IMR-90 (cell line): ENCODE results near the gene ZNF616. TPM values are rescaled to one million over a fixed set of nuclear protein-coding genes. Genes with fewer than 3 reads are reported as not detected.

Experiments used
- ATAC-seq: fragments of 200-7000 bp; cut with Tn5 transposase; 2 replicates; pipeline ENCODE4 v1.9.1; 2020; ENCODE audit warnings: low read depth, mild to moderate bottlenecking, moderate library complexity
- BruUV-seq: library from RNA; stranded (reverse); fragments of 400-500 nt; replicated peaks from 2 replicates; lab custom pipeline; 2021; lab: Mats Ljungman, UMichigan
- CTCF ChIA-PET: fragments of 300-600 bp; formaldehyde crosslinking; extraction: SDS; loops from one replicate; lab custom pipeline; 2021; ENCODE audit warnings: antibody characterized with exemption; lab: Yijun Ruan, JAX
- POLR2A ChIA-PET: fragments of 300-600 bp; sonication (Branson Sonifier 250); formaldehyde crosslinking; loops from one replicate; lab custom pipeline; 2022; ENCODE audit warnings: antibody characterized with exemption; ENCODE audit not compliant: unreplicated experiment; lab: Charles Lee
- DNase-seq: peaks from one replicate; pipeline ENCODE4 v3.0.0; 2013
- H2AFZ ChIP-seq: replicated peaks from 2 replicates; pipeline ENCODE3; 2013; ENCODE audit warnings: low read length, mild to moderate bottlenecking; ENCODE audit not compliant: poor library complexity
- H2AK5ac ChIP-seq: 2 replicates; pipeline ENCODE4 v1.6.1; 2013; ENCODE audit warnings: low read depth, low read length, inconsistent platforms
- H2AK9ac ChIP-seq: replicated peaks from 2 replicates; pipeline ENCODE3; 2013; ENCODE audit warnings: mild to moderate bottlenecking, low read depth, low read length, moderate library complexity; ENCODE audit not compliant: poor library complexity
- H2BK120ac ChIP-seq: 2 replicates; pipeline ENCODE4 v1.6.1; 2013; ENCODE audit warnings: low read depth, low read length, inconsistent platforms
- H2BK15ac ChIP-seq: 3 replicates; pipeline ENCODE4 v1.6.1; 2013; ENCODE audit warnings: low read depth, low read length, inconsistent platforms
- H2BK20ac ChIP-seq: 2 replicates; pipeline ENCODE4 v1.6.1; 2013; ENCODE audit warnings: low read depth, mild to moderate bottlenecking, inconsistent platforms, low read length, moderate library complexity
- H2BK5ac ChIP-seq: 2 replicates; pipeline ENCODE4 v1.6.1; 2013; ENCODE audit warnings: mild to moderate bottlenecking, low read depth, low read length, inconsistent platforms; ENCODE audit not compliant: poor library complexity, severe bottlenecking
- H3K14ac ChIP-seq: replicated peaks from 2 replicates; pipeline ENCODE4 v1.6.1; 2013; ENCODE audit warnings: low read depth, low read length, inconsistent platforms
- H3K18ac ChIP-seq: 2 replicates; pipeline ENCODE4 v1.6.1; 2013; ENCODE audit warnings: low read depth, low read length, control low read depth
- H3K23ac ChIP-seq: 2 replicates; pipeline ENCODE4 v1.6.1; 2013; ENCODE audit warnings: low read depth, low read length, inconsistent platforms
- H3K27ac ChIP-seq: 2 replicates; pipeline ENCODE4 v1.5.1; 2013; ENCODE audit warnings: mild to moderate bottlenecking, control low read depth, low read length; ENCODE audit not compliant: insufficient read depth
- H3K27me3 ChIP-seq: 2 replicates; pipeline ENCODE4 v1.6.1; 2013; ENCODE audit warnings: low read length; ENCODE audit not compliant: control insufficient read depth, insufficient read depth
- H3K36me3 ChIP-seq: 2 replicates; pipeline ENCODE4 v1.6.1; 2013; ENCODE audit warnings: low read length, mixed read lengths; ENCODE audit not compliant: control insufficient read depth, insufficient read depth
- H3K4ac ChIP-seq: 2 replicates; pipeline ENCODE4 v1.6.1; 2013; ENCODE audit warnings: low read depth, low read length, inconsistent platforms
- H3K4me1 ChIP-seq: 2 replicates; pipeline ENCODE4 v1.6.1; 2013; ENCODE audit warnings: low read length, mixed read lengths; ENCODE audit not compliant: control insufficient read depth, insufficient read depth
- H3K4me2 ChIP-seq: 2 replicates; pipeline ENCODE4 v1.6.1; 2013; ENCODE audit warnings: low read depth, mild to moderate bottlenecking, control low read depth, low read length, moderate library complexity
- H3K4me3 ChIP-seq: 2 replicates; pipeline ENCODE4 v1.5.1; 2013; ENCODE audit warnings: low read depth, mild to moderate bottlenecking, control low read depth, low read length, moderate library complexity; ENCODE audit not compliant: insufficient read depth
- H3K56ac ChIP-seq: 2 replicates; pipeline ENCODE4 v1.6.1; 2013; ENCODE audit warnings: low read length, inconsistent platforms; ENCODE audit not compliant: insufficient read depth; ENCODE audit errors: extremely low read depth
- H3K79me1 ChIP-seq, 2 experiments: 2 replicates each; pipeline ENCODE4 v1.6.1; 2013; ENCODE audit warnings: low read length in 2 of 2, inconsistent platforms in 1 of 2, low read depth in 1 of 2
- H3K9ac ChIP-seq: 2 replicates; pipeline ENCODE4 v1.6.1; 2013; ENCODE audit warnings: low read depth, low read length, control low read depth
- H3K9me1 ChIP-seq: 2 replicates; pipeline ENCODE4 v1.6.1; 2013; ENCODE audit warnings: low read length, inconsistent platforms; ENCODE audit not compliant: insufficient read depth
- H3K9me3 ChIP-seq: 2 replicates; pipeline ENCODE4 v1.6.1; 2013; ENCODE audit warnings: low read length; ENCODE audit not compliant: control insufficient read depth, insufficient read depth
- H4K20me1 ChIP-seq: 2 replicates; pipeline ENCODE4 v1.6.1; 2013; ENCODE audit warnings: low read length, inconsistent platforms; ENCODE audit not compliant: insufficient read depth
- H4K5ac ChIP-seq: 2 replicates; pipeline ENCODE4 v1.6.1; 2013; ENCODE audit warnings: mild to moderate bottlenecking, low read depth, low read length, control low read depth
- H4K8ac ChIP-seq, 2 experiments: 2 replicates each; pipeline ENCODE4 v1.6.1; 2013; ENCODE audit warnings: low read depth in 2 of 2, low read length in 2 of 2, control low read depth in 1 of 2, inconsistent platforms in 1 of 2
- H4K91ac ChIP-seq: 2 replicates; pipeline ENCODE4 v1.6.1; 2013; ENCODE audit warnings: low read depth, low read length, inconsistent platforms; ENCODE audit not compliant: insufficient read depth
- BHLHE40 ChIP-seq: fragments of 150-350 bp; IDR thresholded peaks from 2 replicates; pipeline ENCODE4 v1.6.1; 2016; ENCODE audit warnings: mild to moderate bottlenecking, low read depth, low read length
- CEBPB ChIP-seq: IDR thresholded peaks from 2 replicates; pipeline ENCODE4 v1.6.1; 2012; ENCODE audit warnings: low read depth, low read length, improper control_type of control experiment
- CHD1 ChIP-seq: IDR thresholded peaks from 2 replicates; pipeline ENCODE4 v1.6.1; 2012; ENCODE audit warnings: low read depth, low read length, improper control_type of control experiment
- FOS ChIP-seq: fragments of 150-350 bp; IDR thresholded peaks from 2 replicates; pipeline ENCODE4 v1.6.1; 2016; ENCODE audit warnings: low read depth, low read length
- MAFK ChIP-seq: IDR thresholded peaks from 2 replicates; pipeline ENCODE4 v1.6.1; 2012; ENCODE audit warnings: low read depth, low read length, improper control_type of control experiment
- MAZ ChIP-seq: IDR thresholded peaks from 2 replicates; pipeline ENCODE4 v1.6.1; 2012; ENCODE audit warnings: low read depth, mild to moderate bottlenecking, low read length, improper control_type of control experiment, moderate library complexity, borderline replicate concordance
- MXI1 ChIP-seq: IDR thresholded peaks from 2 replicates; pipeline ENCODE4 v1.6.1; 2012; ENCODE audit warnings: low read depth, mild to moderate bottlenecking, low read length, moderate library complexity, borderline replicate concordance
- NFE2L2 ChIP-seq: fragments of 150-350 bp; IDR thresholded peaks from 2 replicates; pipeline ENCODE4 v1.6.1; 2016; ENCODE audit warnings: low read depth, mild to moderate bottlenecking, low read length
- POLR2A ChIP-seq: IDR thresholded peaks from 2 replicates; pipeline ENCODE4 v1.6.1; 2012; ENCODE audit warnings: mild to moderate bottlenecking, low read depth, low read length
- RAD21 ChIP-seq: IDR thresholded peaks from 2 replicates; pipeline ENCODE4 v1.6.1; 2012; ENCODE audit warnings: low read length, improper control_type of control experiment
- RCOR1 ChIP-seq: IDR thresholded peaks from 2 replicates; pipeline ENCODE4 v1.6.1; 2012; ENCODE audit warnings: mild to moderate bottlenecking, low read length, improper control_type of control experiment; ENCODE audit not compliant: insufficient replicate concordance
- RFX5 ChIP-seq: IDR thresholded peaks from 2 replicates; pipeline ENCODE4 v1.8.0; 2012; ENCODE audit warnings: low read depth, mild to moderate bottlenecking, low read length, moderate library complexity
- SMC3 ChIP-seq: fragments of 150-350 bp; IDR thresholded peaks from 2 replicates; pipeline ENCODE4 v1.6.1; 2016; ENCODE audit warnings: low read depth, mild to moderate bottlenecking, antibody characterized with exemption, low read length, moderate library complexity
- WGBS, 2 experiments: methylation state at CpG; one replicate each; pipeline versions ENCODE4 v1.1.5 to v1.1.7; 2013; ENCODE audit warnings: missing lambda C conversion rate in 2 of 2; ENCODE audit not compliant: insufficient read length in 1 of 2; ENCODE audit errors: extremely low coverage in 2 of 2; 5-methylcytosine and 5-hydroxymethylcytosine counted together
- dilution Hi-C: fragments of 300-500 bp; cut with HindIII; formaldehyde crosslinking; loops from one replicate; pipeline ENCODE4 v1.14.3; 2018; ENCODE audit warnings: low sequenced_read_pairs; ENCODE audit not compliant: unreplicated experiment
- in situ Hi-C: fragments of 300-500 bp; cut with MboI; formaldehyde crosslinking; loops from 3 replicates; pipeline ENCODE4 v1.14.3; 2019; ENCODE audit warnings: low sequenced_read_pairs, inconsistent platforms, mixed read lengths
- intact Hi-C: fragments of 100-400 bp; cut with micrococcal nuclease; formaldehyde crosslinking; loops from 2 replicates; pipeline ENCODE4 v1.10.0; 2022
- polyA plus RNA-seq, 3 experiments: library from polyadenylated mRNA; depleted of rRNA; stranded (reverse); fragments of >200 nt; gene quantifications; 2 replicates each; pipeline ENCODE4 v1.2.3, GENCODE V29; 2012; ENCODE audit warnings: low replicate concordance in 1 of 3
- total RNA-seq: library from RNA; depleted of rRNA; stranded (reverse); fragments of >200 nt; gene quantifications from 2 replicates; pipeline ENCODE4 v1.2.3, GENCODE V29; 2012
- TF ChIP-seq, protein P1 (sequence below): conservative IDR thresholded peaks from 2 replicates; pipeline ENCODE4 v1.5.1; 2012; ENCODE audit warnings: mild to moderate bottlenecking, low read depth, low read length, improper control_type of control experiment
- TF ChIP-seq, protein P2 (sequence below): fragments of 150-350 bp; IDR thresholded peaks from 2 replicates; pipeline ENCODE4 v1.6.1; 2016; ENCODE audit warnings: low read depth, mild to moderate bottlenecking, low read length, moderate library complexity, borderline replicate concordance
- TF ChIP-seq, protein P3 (sequence below): fragments of 150-350 bp; IDR thresholded peaks from 2 replicates; pipeline ENCODE4 v1.6.1; 2017; ENCODE audit warnings: mild to moderate bottlenecking, antibody characterized with exemption, low read length, low read depth

ZNF616 gene
- total and polyA plus RNA-seq, 2 of the 4 experiments (the other 2 are of a cell fraction), result 2.8 to 13.6 TPM

DNA sequence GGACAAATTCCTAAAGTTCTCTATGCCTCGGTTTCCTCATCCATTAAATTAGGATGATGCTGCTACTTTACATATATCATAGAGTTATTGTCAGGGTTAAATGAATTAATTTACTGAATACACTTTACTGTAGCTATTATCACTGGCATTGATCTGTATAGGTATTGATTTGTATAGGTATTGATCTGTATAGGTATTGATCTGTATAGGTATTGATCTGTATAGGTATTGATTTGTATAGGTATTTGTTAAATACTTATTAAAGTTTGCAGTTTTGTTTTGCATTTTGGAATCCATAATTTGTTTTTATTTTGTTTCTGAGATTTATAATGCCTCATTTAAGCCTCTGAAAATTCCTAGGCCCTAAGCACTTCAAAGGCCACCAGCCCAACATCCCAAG is 47.7 kb upstream of the ZNF616 start:
- Histone ChIP-seq H2AK9ac (no peak overlapping the region), H2BK5ac (no peak overlapping the region), H3K4me3 (no peak overlapping the region), H3K79me1 (peaks cover 0 to 19% of the 10 kb centered on the region in 2 experiments; a peak in 2 of 4 replicates), H2AK5ac (no peak overlapping the region), H3K27ac (no peak overlapping the region), H2BK20ac (no peak overlapping the region), H3K9ac (no peak overlapping the region), H3K9me3 (no peaks in the 10 kb centered on the region), H3K14ac (no peak overlapping the region), H3K4ac (no peak overlapping the region), H3K4me1 (peaks cover 6% of the 10 kb centered on the region; the same call in 1 of the 2 replicates), H2AFZ (no peak overlapping the region), H3K36me3 (no peaks in the 10 kb centered on the region), H4K20me1 (peaks cover 9% of the 10 kb centered on the region; the same call in 1 of the 2 replicates), H3K27me3 (no peaks in the 10 kb centered on the region), H2BK15ac (no peak overlapping the region), H3K18ac (no peak overlapping the region), H3K9me1 (no peaks in the 10 kb centered on the region), H3K4me2 (no peak overlapping the region), H4K5ac (no peak overlapping the region), H3K23ac (no peak overlapping the region), H3K56ac (no peak overlapping the region), H2BK120ac (no peak overlapping the region), H4K91ac (no peak overlapping the region), H4K8ac (no peak overlapping the region)
- dilution Hi-C loops (no loop called here), intact Hi-C loops (no loop called here), in situ Hi-C loops (no loop called here)
- ATAC-seq (no peak), DNase-seq (no peak)
- no CpG with 5 or more reads among the region's 1 CpG for WGBS, 2 experiments
- ChIA-PET POLR2A (no interaction called here), CTCF (no interaction called here)
- no TSS peak for BruUV-seq
- no peak for TF ChIP-seq RCOR1
- TF ChIP-seq, protein P1, sequence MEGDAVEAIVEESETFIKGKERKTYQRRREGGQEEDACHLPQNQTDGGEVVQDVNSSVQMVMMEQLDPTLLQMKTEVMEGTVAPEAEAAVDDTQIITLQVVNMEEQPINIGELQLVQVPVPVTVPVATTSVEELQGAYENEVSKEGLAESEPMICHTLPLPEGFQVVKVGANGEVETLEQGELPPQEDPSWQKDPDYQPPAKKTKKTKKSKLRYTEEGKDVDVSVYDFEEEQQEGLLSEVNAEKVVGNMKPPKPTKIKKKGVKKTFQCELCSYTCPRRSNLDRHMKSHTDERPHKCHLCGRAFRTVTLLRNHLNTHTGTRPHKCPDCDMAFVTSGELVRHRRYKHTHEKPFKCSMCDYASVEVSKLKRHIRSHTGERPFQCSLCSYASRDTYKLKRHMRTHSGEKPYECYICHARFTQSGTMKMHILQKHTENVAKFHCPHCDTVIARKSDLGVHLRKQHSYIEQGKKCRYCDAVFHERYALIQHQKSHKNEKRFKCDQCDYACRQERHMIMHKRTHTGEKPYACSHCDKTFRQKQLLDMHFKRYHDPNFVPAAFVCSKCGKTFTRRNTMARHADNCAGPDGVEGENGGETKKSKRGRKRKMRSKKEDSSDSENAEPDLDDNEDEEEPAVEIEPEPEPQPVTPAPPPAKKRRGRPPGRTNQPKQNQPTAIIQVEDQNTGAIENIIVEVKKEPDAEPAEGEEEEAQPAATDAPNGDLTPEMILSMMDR, result no peak
- TF ChIP-seq FOS, result no peak
- TF ChIP-seq RFX5, result no peak
- no peak for TF ChIP-seq CEBPB
- no peak for TF ChIP-seq BHLHE40
- no peak for TF ChIP-seq SMC3
- TF ChIP-seq POLR2A, result no peak
- TF ChIP-seq, protein P2, sequence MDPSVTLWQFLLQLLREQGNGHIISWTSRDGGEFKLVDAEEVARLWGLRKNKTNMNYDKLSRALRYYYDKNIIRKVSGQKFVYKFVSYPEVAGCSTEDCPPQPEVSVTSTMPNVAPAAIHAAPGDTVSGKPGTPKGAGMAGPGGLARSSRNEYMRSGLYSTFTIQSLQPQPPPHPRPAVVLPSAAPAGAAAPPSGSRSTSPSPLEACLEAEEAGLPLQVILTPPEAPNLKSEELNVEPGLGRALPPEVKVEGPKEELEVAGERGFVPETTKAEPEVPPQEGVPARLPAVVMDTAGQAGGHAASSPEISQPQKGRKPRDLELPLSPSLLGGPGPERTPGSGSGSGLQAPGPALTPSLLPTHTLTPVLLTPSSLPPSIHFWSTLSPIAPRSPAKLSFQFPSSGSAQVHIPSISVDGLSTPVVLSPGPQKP, result no peak
- TF ChIP-seq RAD21, result no peak
- TF ChIP-seq NFE2L2, result no peak
- TF ChIP-seq, protein P3, sequence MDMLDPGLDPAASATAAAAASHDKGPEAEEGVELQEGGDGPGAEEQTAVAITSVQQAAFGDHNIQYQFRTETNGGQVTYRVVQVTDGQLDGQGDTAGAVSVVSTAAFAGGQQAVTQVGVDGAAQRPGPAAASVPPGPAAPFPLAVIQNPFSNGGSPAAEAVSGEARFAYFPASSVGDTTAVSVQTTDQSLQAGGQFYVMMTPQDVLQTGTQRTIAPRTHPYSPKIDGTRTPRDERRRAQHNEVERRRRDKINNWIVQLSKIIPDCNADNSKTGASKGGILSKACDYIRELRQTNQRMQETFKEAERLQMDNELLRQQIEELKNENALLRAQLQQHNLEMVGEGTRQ, result no peak
- no peak for TF ChIP-seq MXI1
- no peak for TF ChIP-seq MAZ
- TF ChIP-seq MAFK, result no peak
- no peak for TF ChIP-seq CHD1
